ENCODE measurements around the gene RND3. TPM values are rescaled to one million over a fixed set of nuclear protein-coding genes. Genes with fewer than 3 reads are reported as not detected.

RND3 gene
- polyA plus RNA-seq (2013, experiment 1 of 2): 31.8 TPM
- 37.3 TPM for polyA plus RNA-seq (2013, experiment 2 of 2)

- H3K56ac ChIP-seq (ENCODE audit: low read length): peak within 1 kb of the TSS; percentile 91
- no peak within 1 kb of the TSS for H2BK15ac ChIP-seq (replicated peaks; ENCODE audit: low read depth)
- peak; percentile 99 for DNase-seq
- H3K4me1 ChIP-seq (ENCODE audit: control insufficient read depth, low read depth, low read length): no peaks in the 10 kb centered on the region
- H4K8ac ChIP-seq (ENCODE audit: low read depth, low read length): peak within 1 kb of the TSS; percentile 65
- H3K27ac ChIP-seq (ENCODE audit: low read depth, low read length): no peak within 1 kb of the TSS
- peak within 1 kb of the TSS; percentile 29 for H3K18ac ChIP-seq (ENCODE audit: low read length)
- peaks cover 35% of the 10 kb centered on the region for H3K79me2 ChIP-seq (ENCODE audit: control insufficient read depth, insufficient read depth, low read length)
- peak within 1 kb of the TSS; percentile 60 for H3K4me2 ChIP-seq (ENCODE audit: low read length)
- H3K27me3 ChIP-seq (ENCODE audit: insufficient read depth, low read length, poor library complexity): no peaks in the 10 kb centered on the region
- H3K23ac ChIP-seq (ENCODE audit: low read length): peak within 1 kb of the TSS; percentile 60
- WGBS (ENCODE audit: extremely low coverage, insufficient coverage, low lambda C conversion rate): no CpG with 5 or more reads among the region's 24 CpGs
- H2AK5ac ChIP-seq (ENCODE audit: low read length): no peak within 1 kb of the TSS
- H3K9ac ChIP-seq (ENCODE audit: low read length): peak within 1 kb of the TSS; percentile 85
- H2BK120ac ChIP-seq (ENCODE audit: low read depth, low read length): no peak within 1 kb of the TSS
- H3K79me1 ChIP-seq (ENCODE audit: low read length): peaks cover 3% of the 10 kb centered on the region
- peak within 1 kb of the TSS; percentile 88 for H3K4me3 ChIP-seq (ENCODE audit: low read length)
- H2BK5ac ChIP-seq (ENCODE audit: low read length): peak within 1 kb of the TSS; percentile 27
- H3K36me3 ChIP-seq (ENCODE audit: control insufficient read depth, insufficient read depth, low read length): no peaks in the 10 kb centered on the region
- no peak within 1 kb of the TSS for H4K5ac ChIP-seq (ENCODE audit: low read length)
- H3K4ac ChIP-seq (ENCODE audit: low read depth, low read length): peak within 1 kb of the TSS; percentile 88
Measured at GRCh38 chr2:150487537-150488429, at the start of gene RND3. RND3 (minus strand) TSS chr2:150487667; CDS start chr2:150487417, 250 bp downstream.

GRCh38 chr2:150535176-150535575 is 47.7 kb upstream of the RND3 start:
- Histone ChIP-seq H3K23ac (ENCODE audit: low read length) (no peak overlapping the region), H3K27ac (ENCODE audit: low read depth, low read length) (no peak overlapping the region), H4K8ac (ENCODE audit: low read depth, low read length) (no peak overlapping the region), H2BK120ac (ENCODE audit: low read depth, low read length) (no peak overlapping the region), H2BK5ac (ENCODE audit: low read length) (no peak overlapping the region), H3K4me2 (ENCODE audit: low read length) (no peak overlapping the region), H3K36me3 (ENCODE audit: control insufficient read depth, insufficient read depth, low read length) (no peaks in the 10 kb centered on the region), H3K79me1 (ENCODE audit: low read length) (no peaks in the 10 kb centered on the region), H3K4me1 (ENCODE audit: control insufficient read depth, low read depth, low read length) (no peaks in the 10 kb centered on the region), H4K5ac (ENCODE audit: low read length) (no peak overlapping the region), H3K18ac (ENCODE audit: low read length) (no peak overlapping the region), H3K27me3 (ENCODE audit: insufficient read depth, low read length, poor library complexity) (no peaks in the 10 kb centered on the region), H2BK15ac (replicated peaks; ENCODE audit: low read depth) (no peak overlapping the region), H2AK5ac (ENCODE audit: low read length) (no peak overlapping the region), H3K9ac (ENCODE audit: low read length) (no peak overlapping the region), H3K4ac (ENCODE audit: low read depth, low read length) (no peak overlapping the region), H3K4me3 (ENCODE audit: low read length) (no peak overlapping the region), H3K56ac (ENCODE audit: low read length) (no peak overlapping the region), H3K79me2 (ENCODE audit: control insufficient read depth, insufficient read depth, low read length) (no peaks in the 10 kb centered on the region)
- WGBS (ENCODE audit: extremely low coverage, insufficient coverage, low lambda C conversion rate): no CpG with 5 or more reads among the region's 1 CpG
- DNase-seq: no peak

- no CpG with 5 or more reads among the region's 1 CpG for WGBS (ENCODE audit: extremely low coverage, insufficient coverage, low lambda C conversion rate)
- DNase-seq: no peak
- Histone ChIP-seq H3K56ac (ENCODE audit: low read length) (no peak overlapping the region), H3K79me1 (ENCODE audit: low read length) (no peaks in the 10 kb centered on the region), H3K27ac (ENCODE audit: low read depth, low read length) (no peak overlapping the region), H2BK15ac (replicated peaks; ENCODE audit: low read depth) (no peak overlapping the region), H2BK120ac (ENCODE audit: low read depth, low read length) (no peak overlapping the region), H3K4me2 (ENCODE audit: low read length) (no peak overlapping the region), H3K4me1 (ENCODE audit: control insufficient read depth, low read depth, low read length) (peaks cover 2% of the 10 kb centered on the region), H2BK5ac (ENCODE audit: low read length) (no peak overlapping the region), H4K5ac (ENCODE audit: low read length) (no peak overlapping the region), H2AK5ac (ENCODE audit: low read length) (no peak overlapping the region), H3K4me3 (ENCODE audit: low read length) (no peak overlapping the region), H3K9ac (ENCODE audit: low read length) (no peak overlapping the region), H4K8ac (ENCODE audit: low read depth, low read length) (no peak overlapping the region), H3K36me3 (ENCODE audit: control insufficient read depth, insufficient read depth, low read length) (no peaks in the 10 kb centered on the region), H3K23ac (ENCODE audit: low read length) (no peak overlapping the region), H3K18ac (ENCODE audit: low read length) (no peak overlapping the region), H3K4ac (ENCODE audit: low read depth, low read length) (no peak overlapping the region), H3K27me3 (ENCODE audit: insufficient read depth, low read length, poor library complexity) (no peaks in the 10 kb centered on the region), H3K79me2 (ENCODE audit: control insufficient read depth, insufficient read depth, low read length) (no peaks in the 10 kb centered on the region)
Measured at GRCh38 chr2:150532879-150533278, 45.4 kb upstream of the RND3 start.

GRCh38 chr2:150532020-150532419 is 44.6 kb upstream of the RND3 start:
- no peaks in the 10 kb centered on the region for H3K79me1 ChIP-seq (ENCODE audit: low read length)
- no peak overlapping the region for H3K18ac ChIP-seq (ENCODE audit: low read length)
- H2AK5ac ChIP-seq (ENCODE audit: low read length): no peak overlapping the region
- H3K79me2 ChIP-seq (ENCODE audit: control insufficient read depth, insufficient read depth, low read length): no peaks in the 10 kb centered on the region
- H3K4me1 ChIP-seq (ENCODE audit: control insufficient read depth, low read depth, low read length): peaks cover 2% of the 10 kb centered on the region
- no peak overlapping the region for H3K23ac ChIP-seq (ENCODE audit: low read length)
- H4K8ac ChIP-seq (ENCODE audit: low read depth, low read length): no peak overlapping the region
- H3K4me2 ChIP-seq (ENCODE audit: low read length): no peak overlapping the region
- no peak overlapping the region for H3K27ac ChIP-seq (ENCODE audit: low read depth, low read length)
- no CpG with 5 or more reads among the region's 5 CpGs for WGBS (ENCODE audit: extremely low coverage, insufficient coverage, low lambda C conversion rate)
- H2BK120ac ChIP-seq (ENCODE audit: low read depth, low read length): no peak overlapping the region
- H3K27me3 ChIP-seq (ENCODE audit: insufficient read depth, low read length, poor library complexity): no peaks in the 10 kb centered on the region
- H3K9ac ChIP-seq (ENCODE audit: low read length): no peak overlapping the region
- H3K36me3 ChIP-seq (ENCODE audit: control insufficient read depth, insufficient read depth, low read length): no peaks in the 10 kb centered on the region
- no peak overlapping the region for H4K5ac ChIP-seq (ENCODE audit: low read length)
- no peak overlapping the region for H3K56ac ChIP-seq (ENCODE audit: low read length)
- DNase-seq: no peak
- no peak overlapping the region for H3K4ac ChIP-seq (ENCODE audit: low read depth, low read length)
- no peak overlapping the region for H2BK5ac ChIP-seq (ENCODE audit: low read length)
- H3K4me3 ChIP-seq (ENCODE audit: low read length): no peak overlapping the region
- H2BK15ac ChIP-seq (replicated peaks; ENCODE audit: low read depth): no peak overlapping the region

- H3K79me2 ChIP-seq (ENCODE audit: control insufficient read depth, insufficient read depth, low read length): no peaks in the 10 kb centered on the region
- no CpG with 5 or more reads among the region's 2 CpGs for WGBS (ENCODE audit: extremely low coverage, insufficient coverage, low lambda C conversion rate)
- no peak for DNase-seq
- no peak overlapping the region for H3K4ac ChIP-seq (ENCODE audit: low read depth, low read length)
- no peak overlapping the region for H3K9ac ChIP-seq (ENCODE audit: low read length)
- H4K5ac ChIP-seq (ENCODE audit: low read length): no peak overlapping the region
- H2AK5ac ChIP-seq (ENCODE audit: low read length): no peak overlapping the region
- H3K4me2 ChIP-seq (ENCODE audit: low read length): no peak overlapping the region
- no peak overlapping the region for H2BK15ac ChIP-seq (replicated peaks; ENCODE audit: low read depth)
- no peak overlapping the region for H3K27ac ChIP-seq (ENCODE audit: low read depth, low read length)
- H3K4me1 ChIP-seq (ENCODE audit: control insufficient read depth, low read depth, low read length): peaks cover 2% of the 10 kb centered on the region
- H3K18ac ChIP-seq (ENCODE audit: low read length): no peak overlapping the region
- H3K79me1 ChIP-seq (ENCODE audit: low read length): no peaks in the 10 kb centered on the region
- H3K4me3 ChIP-seq (ENCODE audit: low read length): no peak overlapping the region
- H3K27me3 ChIP-seq (ENCODE audit: insufficient read depth, low read length, poor library complexity): no peaks in the 10 kb centered on the region
- no peaks in the 10 kb centered on the region for H3K36me3 ChIP-seq (ENCODE audit: control insufficient read depth, insufficient read depth, low read length)
- no peak overlapping the region for H2BK120ac ChIP-seq (ENCODE audit: low read depth, low read length)
- no peak overlapping the region for H4K8ac ChIP-seq (ENCODE audit: low read depth, low read length)
- H3K23ac ChIP-seq (ENCODE audit: low read length): no peak overlapping the region
- no peak overlapping the region for H2BK5ac ChIP-seq (ENCODE audit: low read length)
- no peak overlapping the region for H3K56ac ChIP-seq (ENCODE audit: low read length)
Measured at GRCh38 chr2:150531591-150531990, 44.1 kb upstream of the RND3 start.
